GM13976 (cell line): ENCODE results near the gene NYAP2.

Source experiments
- DNase-seq: peaks from one replicate; pipeline ENCODE4 v3.0.0; 2012; ENCODE audit warnings: low spot score
- in situ Hi-C: fragments of 300-500 bp; cut with MboI; formaldehyde crosslinking; loops from one replicate; pipeline ENCODE4 v1.12.0; 2022; ENCODE audit warnings: low sequenced_read_pairs, mixed read lengths, inconsistent platforms; ENCODE audit not compliant: unreplicated experiment
- TF ChIP-seq, protein P1 (sequence below): IDR thresholded peaks from 2 replicates; pipeline ENCODE4 v1.5.1; 2012; ENCODE audit warnings: borderline replicate concordance, mild to moderate bottlenecking; ENCODE audit not compliant: insufficient read depth; ENCODE audit errors: extremely low read depth, missing control alignments, control extremely low read depth

NYAP2 gene

DNA sequence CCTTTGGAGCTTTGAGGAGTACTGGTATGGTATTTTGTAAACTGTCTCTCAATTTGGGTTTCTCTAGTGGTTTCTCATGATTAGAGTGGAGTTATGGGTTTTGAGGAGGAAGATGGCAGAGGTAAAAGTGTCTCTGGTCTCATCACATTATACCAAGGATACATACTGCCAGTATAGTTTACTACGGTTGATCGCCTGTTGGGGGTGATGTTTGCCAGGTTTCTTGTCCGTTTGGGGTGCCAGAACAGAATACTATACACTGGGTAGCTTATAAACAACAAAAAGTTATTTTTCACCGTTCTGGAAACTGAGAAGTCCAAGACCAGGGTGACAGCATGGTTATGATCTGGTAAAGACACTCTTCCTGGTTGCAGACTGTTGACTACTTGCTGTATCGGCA lies 293.7 kb downstream of the NYAP2 start:
- in situ Hi-C loops, result no loop called here
- DNase-seq, result no peak
- TF ChIP-seq, protein P1, sequence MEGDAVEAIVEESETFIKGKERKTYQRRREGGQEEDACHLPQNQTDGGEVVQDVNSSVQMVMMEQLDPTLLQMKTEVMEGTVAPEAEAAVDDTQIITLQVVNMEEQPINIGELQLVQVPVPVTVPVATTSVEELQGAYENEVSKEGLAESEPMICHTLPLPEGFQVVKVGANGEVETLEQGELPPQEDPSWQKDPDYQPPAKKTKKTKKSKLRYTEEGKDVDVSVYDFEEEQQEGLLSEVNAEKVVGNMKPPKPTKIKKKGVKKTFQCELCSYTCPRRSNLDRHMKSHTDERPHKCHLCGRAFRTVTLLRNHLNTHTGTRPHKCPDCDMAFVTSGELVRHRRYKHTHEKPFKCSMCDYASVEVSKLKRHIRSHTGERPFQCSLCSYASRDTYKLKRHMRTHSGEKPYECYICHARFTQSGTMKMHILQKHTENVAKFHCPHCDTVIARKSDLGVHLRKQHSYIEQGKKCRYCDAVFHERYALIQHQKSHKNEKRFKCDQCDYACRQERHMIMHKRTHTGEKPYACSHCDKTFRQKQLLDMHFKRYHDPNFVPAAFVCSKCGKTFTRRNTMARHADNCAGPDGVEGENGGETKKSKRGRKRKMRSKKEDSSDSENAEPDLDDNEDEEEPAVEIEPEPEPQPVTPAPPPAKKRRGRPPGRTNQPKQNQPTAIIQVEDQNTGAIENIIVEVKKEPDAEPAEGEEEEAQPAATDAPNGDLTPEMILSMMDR, result no peak

- TF ChIP-seq, protein P1, result no peak
- no peak for DNase-seq
- in situ Hi-C loops, result no loop called here
These were observed 295.2 kb downstream of the NYAP2 start for GRCh38 chr2:225694664-225695063.

- TF ChIP-seq, protein P1, result no peak
- in situ Hi-C loops, result no loop called here
These were observed 298.4 kb downstream of the NYAP2 start for GRCh38 chr2:225697936-225698335.

More at GRCh38 chr2:225697936-225698335, 298.4 kb downstream of the NYAP2 start:
- DNase-seq, result no peak
